Panc1 (cell line): ENCODE data around the gene SGF29. TPM values are rescaled to one million over a fixed set of nuclear protein-coding genes. Genes with fewer than 3 reads are reported as not detected.

Source experiments
- ATAC-seq: fragments of 200-7000 bp; cut with Tn5 transposase; 2 replicates; pipeline ENCODE4 v1.9.1; 2020; ENCODE audit warnings: mild to moderate bottlenecking, moderate library complexity
- BruUV-seq: library from RNA; stranded (reverse); fragments of 400-500 nt; replicated peaks from 2 replicates; lab custom pipeline; 2021; lab: Mats Ljungman, UMichigan
- CTCF ChIA-PET: fragments of 300-600 bp; sonication (Branson Sonifier 250); formaldehyde crosslinking; loops from one replicate; lab custom pipeline; 2022; ENCODE audit warnings: antibody characterized with exemption; lab: Charles Lee
- POLR2A ChIA-PET: fragments of 300-600 bp; sonication (Branson Sonifier 250); formaldehyde crosslinking; loops from one replicate; lab custom pipeline; 2022; ENCODE audit warnings: antibody characterized with exemption; lab: Charles Lee
- DNase-seq: peaks from one replicate; pipeline ENCODE4 v3.0.0-alpha.2; 2010; ENCODE audit warnings: low read depth, low spot score
- H3K27ac ChIP-seq: 2 replicates; pipeline ENCODE4 v1.5.1; 2011; ENCODE audit warnings: mild to moderate bottlenecking, low read length, inconsistent platforms
- H3K27me3 ChIP-seq: fragments of 200-500 bp; sonication (Bioruptor generic); 2 replicates; pipeline ENCODE4 v1.6.0; 2014; ENCODE audit warnings: low read length, inconsistent platforms; ENCODE audit not compliant: control insufficient read depth, insufficient read depth
- H3K36me3 ChIP-seq: fragments of 200-500 bp; sonication (Bioruptor generic); 2 replicates; pipeline ENCODE4 v1.5.1; 2014; ENCODE audit warnings: inconsistent platforms, mild to moderate bottlenecking, low read length, moderate library complexity; ENCODE audit not compliant: control insufficient read depth, insufficient read depth
- H3K4me1 ChIP-seq: 2 replicates; pipeline ENCODE4 v1.5.1; 2011; ENCODE audit warnings: inconsistent platforms, mild to moderate bottlenecking, low read length, moderate library complexity; ENCODE audit not compliant: control insufficient read depth, insufficient read depth
- H3K4me3 ChIP-seq, 2 experiments: 2 replicates each; pipeline ENCODE4 v1.5.1; 2011 to 2012; ENCODE audit warnings: low read depth in 2 of 2, low read length in 2 of 2, mild to moderate bottlenecking in 2 of 2, inconsistent platforms in 1 of 2, moderate library complexity in 1 of 2
- H3K9me3 ChIP-seq: fragments of 200-500 bp; sonication (Bioruptor generic); 2 replicates; pipeline ENCODE4 v1.5.1; 2014; ENCODE audit warnings: low read depth, mild to moderate bottlenecking, inconsistent platforms, low read length, moderate library complexity; ENCODE audit not compliant: control insufficient read depth, insufficient read depth
- POLR2AphosphoS5 ChIP-seq: IDR thresholded peaks from 2 replicates; pipeline ENCODE4 v1.6.1; 2012; ENCODE audit warnings: mild to moderate bottlenecking, low read depth, low read length, moderate library complexity
- SIN3A ChIP-seq: IDR thresholded peaks from 2 replicates; pipeline ENCODE4 v1.6.1; 2012; ENCODE audit warnings: low read depth, mild to moderate bottlenecking, low read length, moderate library complexity, borderline replicate concordance; ENCODE audit not compliant: insufficient read depth
- TCF7L2 ChIP-seq: IDR thresholded peaks from 2 replicates; pipeline ENCODE4 v1.6.1; 2011; ENCODE audit warnings: mild to moderate bottlenecking, low read depth, low read length, inconsistent platforms
- in situ Hi-C: cut with HindIII; loops from 2 replicates; pipeline ENCODE4 v1.10.0; 2016; ENCODE audit warnings: low sequenced_read_pairs, low pct_unique_long_range_greater_than_20kb
- intact Hi-C: fragments of 100-400 bp; cut with micrococcal nuclease; formaldehyde crosslinking; loops from one replicate; pipeline ENCODE4 v1.10.0; 2022; ENCODE audit not compliant: unreplicated experiment
- total RNA-seq: library from RNA; stranded (reverse); gene quantifications from one replicate; pipeline ENCODE4 v1.2.1, GENCODE V29; 2021; ENCODE audit not compliant: unreplicated experiment
- TF ChIP-seq, protein P1 (sequence below): fragments of 450-650 bp; IDR thresholded peaks from 2 replicates; pipeline ENCODE4 v1.5.1; 2017; ENCODE audit warnings: mild to moderate bottlenecking
- TF ChIP-seq, protein P2 (sequence below), 2 experiments: IDR thresholded peaks; 2 replicates each; pipeline ENCODE4 v1.6.1; 2011 to 2012; ENCODE audit warnings: low read depth in 2 of 2, control low read depth in 1 of 2, low read length in 1 of 2, mild to moderate bottlenecking in 1 of 2, moderate library complexity in 1 of 2; ENCODE audit not compliant: insufficient read depth in 1 of 2

The SGF29 gene
- total RNA-seq, 1 experiment from 2014 or later = 29.5 TPM

DNA sequence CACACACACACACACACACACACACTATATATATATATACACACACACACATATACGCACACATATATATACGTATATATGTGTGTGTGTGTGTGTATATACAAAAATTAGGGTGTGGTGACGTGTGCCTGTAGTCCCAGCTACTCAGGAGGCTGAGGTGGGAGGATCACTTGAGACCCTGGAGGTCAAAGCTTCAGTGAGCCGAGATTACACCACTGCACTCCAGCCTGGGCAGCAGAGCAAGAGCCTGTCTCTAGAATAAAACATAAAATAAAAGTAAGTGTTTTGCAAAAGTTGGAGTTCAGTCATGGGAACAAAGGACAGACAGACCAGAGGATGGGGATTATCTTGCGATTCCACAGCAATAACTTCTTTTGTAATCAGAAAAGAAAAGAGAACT, 25.7 kb upstream of the SGF29 start:
- in situ Hi-C loops (no loop called here), intact Hi-C loops (no loop called here)
- no peak for ATAC-seq
- Histone ChIP-seq H3K4me3 (no peak overlapping the region), H3K27me3 (no peaks in the 10 kb centered on the region), H3K9me3 (no peaks in the 10 kb centered on the region), H3K36me3 (no peaks in the 10 kb centered on the region), H3K27ac (no peak overlapping the region), H3K4me1 (no peaks in the 10 kb centered on the region)
- no peak for DNase-seq
- CTCF ChIA-PET = interaction anchor here (0.6 to 0.7 kb wide), 2 partner anchors 8 to 266 kb away, joined by 3 to 4 read pairs; no protein-coding TSS in a partner anchor
- no peak for TF ChIP-seq TCF7L2
- TF ChIP-seq, protein P1, sequence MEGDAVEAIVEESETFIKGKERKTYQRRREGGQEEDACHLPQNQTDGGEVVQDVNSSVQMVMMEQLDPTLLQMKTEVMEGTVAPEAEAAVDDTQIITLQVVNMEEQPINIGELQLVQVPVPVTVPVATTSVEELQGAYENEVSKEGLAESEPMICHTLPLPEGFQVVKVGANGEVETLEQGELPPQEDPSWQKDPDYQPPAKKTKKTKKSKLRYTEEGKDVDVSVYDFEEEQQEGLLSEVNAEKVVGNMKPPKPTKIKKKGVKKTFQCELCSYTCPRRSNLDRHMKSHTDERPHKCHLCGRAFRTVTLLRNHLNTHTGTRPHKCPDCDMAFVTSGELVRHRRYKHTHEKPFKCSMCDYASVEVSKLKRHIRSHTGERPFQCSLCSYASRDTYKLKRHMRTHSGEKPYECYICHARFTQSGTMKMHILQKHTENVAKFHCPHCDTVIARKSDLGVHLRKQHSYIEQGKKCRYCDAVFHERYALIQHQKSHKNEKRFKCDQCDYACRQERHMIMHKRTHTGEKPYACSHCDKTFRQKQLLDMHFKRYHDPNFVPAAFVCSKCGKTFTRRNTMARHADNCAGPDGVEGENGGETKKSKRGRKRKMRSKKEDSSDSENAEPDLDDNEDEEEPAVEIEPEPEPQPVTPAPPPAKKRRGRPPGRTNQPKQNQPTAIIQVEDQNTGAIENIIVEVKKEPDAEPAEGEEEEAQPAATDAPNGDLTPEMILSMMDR = no peak
- no peak for TF ChIP-seq POLR2AphosphoS5
- TF ChIP-seq SIN3A = no peak
- TF ChIP-seq, protein P2, sequence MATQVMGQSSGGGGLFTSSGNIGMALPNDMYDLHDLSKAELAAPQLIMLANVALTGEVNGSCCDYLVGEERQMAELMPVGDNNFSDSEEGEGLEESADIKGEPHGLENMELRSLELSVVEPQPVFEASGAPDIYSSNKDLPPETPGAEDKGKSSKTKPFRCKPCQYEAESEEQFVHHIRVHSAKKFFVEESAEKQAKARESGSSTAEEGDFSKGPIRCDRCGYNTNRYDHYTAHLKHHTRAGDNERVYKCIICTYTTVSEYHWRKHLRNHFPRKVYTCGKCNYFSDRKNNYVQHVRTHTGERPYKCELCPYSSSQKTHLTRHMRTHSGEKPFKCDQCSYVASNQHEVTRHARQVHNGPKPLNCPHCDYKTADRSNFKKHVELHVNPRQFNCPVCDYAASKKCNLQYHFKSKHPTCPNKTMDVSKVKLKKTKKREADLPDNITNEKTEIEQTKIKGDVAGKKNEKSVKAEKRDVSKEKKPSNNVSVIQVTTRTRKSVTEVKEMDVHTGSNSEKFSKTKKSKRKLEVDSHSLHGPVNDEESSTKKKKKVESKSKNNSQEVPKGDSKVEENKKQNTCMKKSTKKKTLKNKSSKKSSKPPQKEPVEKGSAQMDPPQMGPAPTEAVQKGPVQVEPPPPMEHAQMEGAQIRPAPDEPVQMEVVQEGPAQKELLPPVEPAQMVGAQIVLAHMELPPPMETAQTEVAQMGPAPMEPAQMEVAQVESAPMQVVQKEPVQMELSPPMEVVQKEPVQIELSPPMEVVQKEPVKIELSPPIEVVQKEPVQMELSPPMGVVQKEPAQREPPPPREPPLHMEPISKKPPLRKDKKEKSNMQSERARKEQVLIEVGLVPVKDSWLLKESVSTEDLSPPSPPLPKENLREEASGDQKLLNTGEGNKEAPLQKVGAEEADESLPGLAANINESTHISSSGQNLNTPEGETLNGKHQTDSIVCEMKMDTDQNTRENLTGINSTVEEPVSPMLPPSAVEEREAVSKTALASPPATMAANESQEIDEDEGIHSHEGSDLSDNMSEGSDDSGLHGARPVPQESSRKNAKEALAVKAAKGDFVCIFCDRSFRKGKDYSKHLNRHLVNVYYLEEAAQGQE (IDR thresholded peaks at IDR 0.05; ENCODE audit: insufficient read depth in 1 of 2, low read depth in 2 of 2, low read length in 1 of 2) = no peak
- POLR2A ChIA-PET = interaction anchor here (0.6 kb wide), 1 partner anchor 20 kb away, joined by 3 read pairs; no protein-coding TSS in a partner anchor
- no TSS peak for BruUV-seq

DNA sequence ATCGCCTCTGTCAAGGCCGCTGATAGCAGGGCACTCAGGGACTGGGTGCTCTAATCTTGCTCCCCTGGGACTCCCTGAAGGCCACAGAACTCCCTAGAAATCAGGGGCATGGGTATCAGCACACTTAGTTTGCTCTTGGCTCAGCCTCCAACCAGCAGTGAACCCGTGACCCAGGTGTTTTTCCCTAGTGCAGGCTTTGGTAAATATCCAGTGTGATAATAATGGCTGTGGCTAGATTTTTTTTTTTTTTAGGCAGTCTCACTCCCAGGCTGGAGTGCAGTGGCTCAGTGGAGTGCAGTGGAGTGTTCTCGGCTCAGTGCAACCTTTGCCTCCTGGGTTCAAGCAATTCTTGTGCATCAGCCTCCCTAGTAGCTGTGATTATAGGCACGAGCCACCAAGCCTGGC, 25.3 kb upstream of the SGF29 start:
- ATAC-seq (no peak), DNase-seq (no peak)
- no peaks in the 10 kb centered on the region for H3K9me3 ChIP-seq
- intact Hi-C loops = no loop called here
- ChIA-PET POLR2A (no interaction called here), CTCF (interaction anchor here (0.6 kb wide), 1 partner anchor 8 kb away, joined by 3 read pairs; no protein-coding TSS in a partner anchor)
- no peaks in the 10 kb centered on the region for H3K27me3 ChIP-seq
- no TSS peak for BruUV-seq
- H3K36me3 ChIP-seq = no peaks in the 10 kb centered on the region
- no peak for TF ChIP-seq POLR2AphosphoS5
- TF ChIP-seq TCF7L2 = no peak
- TF ChIP-seq, protein P2 (IDR thresholded peaks at IDR 0.05; ENCODE audit: insufficient read depth in 1 of 2, low read depth in 2 of 2, low read length in 1 of 2) = no peak
- TF ChIP-seq SIN3A = no peak
- TF ChIP-seq, protein P1 = no peak
- H3K27ac ChIP-seq = no peak overlapping the region
- in situ Hi-C loops = no loop called here
- H3K4me1 ChIP-seq = no peaks in the 10 kb centered on the region
- no peak overlapping the region for H3K4me3 ChIP-seq
